HepG2 (cell line): ENCODE measurements around the gene CES5A.

Experiments used
- FOXM1 ChIP-seq: sonication (generic); formaldehyde crosslinking; IDR thresholded peaks from 2 replicates; pipeline ENCODE4 v1.5.0; 2020; ENCODE audit warnings: missing genetic modification reagents
- NPAS2 ChIP-seq: sonication (generic); formaldehyde crosslinking; IDR thresholded peaks from 2 replicates; pipeline ENCODE4 v1.8.0; 2022; ENCODE audit warnings: mild to moderate bottlenecking, missing genetic modification reagents, borderline replicate concordance
- RAD51 ChIP-seq: fragments of 450-650 bp; IDR thresholded peaks from 2 replicates; pipeline ENCODE4 v1.6.1; 2016; ENCODE audit warnings: borderline replicate concordance
- STAG1 ChIP-seq: sonication (generic); formaldehyde crosslinking; IDR thresholded peaks from 2 replicates; pipeline ENCODE4 v1.4.0; 2020; ENCODE audit warnings: missing genetic modification reagents
- ZNF292 ChIP-seq: sonication (generic); formaldehyde crosslinking; IDR thresholded peaks from 2 replicates; pipeline ENCODE4 v1.8.1; 2022; ENCODE audit warnings: mild to moderate bottlenecking, low read depth, missing genetic modification reagents, borderline replicate concordance
- ZNF7 ChIP-seq: IDR thresholded peaks from 2 replicates; pipeline ENCODE4 v1.6.1; 2016; ENCODE audit warnings: missing biosample characterization, missing genetic modification reagents
- TF ChIP-seq, protein P1 (sequence below), 2 experiments: IDR thresholded peaks; 2 replicates each; pipeline ENCODE4 v1.6.1; 2011 to 2012; ENCODE audit warnings: low read length in 2 of 2, borderline replicate concordance in 1 of 2, low read depth in 1 of 2, mild to moderate bottlenecking in 1 of 2, moderate library complexity in 1 of 2
- TF ChIP-seq, protein P2 (sequence below): sonication (generic); formaldehyde crosslinking; IDR thresholded peaks from 2 replicates; pipeline ENCODE4 v1.4.0; 2020; ENCODE audit warnings: missing genetic modification reagents

DNA sequence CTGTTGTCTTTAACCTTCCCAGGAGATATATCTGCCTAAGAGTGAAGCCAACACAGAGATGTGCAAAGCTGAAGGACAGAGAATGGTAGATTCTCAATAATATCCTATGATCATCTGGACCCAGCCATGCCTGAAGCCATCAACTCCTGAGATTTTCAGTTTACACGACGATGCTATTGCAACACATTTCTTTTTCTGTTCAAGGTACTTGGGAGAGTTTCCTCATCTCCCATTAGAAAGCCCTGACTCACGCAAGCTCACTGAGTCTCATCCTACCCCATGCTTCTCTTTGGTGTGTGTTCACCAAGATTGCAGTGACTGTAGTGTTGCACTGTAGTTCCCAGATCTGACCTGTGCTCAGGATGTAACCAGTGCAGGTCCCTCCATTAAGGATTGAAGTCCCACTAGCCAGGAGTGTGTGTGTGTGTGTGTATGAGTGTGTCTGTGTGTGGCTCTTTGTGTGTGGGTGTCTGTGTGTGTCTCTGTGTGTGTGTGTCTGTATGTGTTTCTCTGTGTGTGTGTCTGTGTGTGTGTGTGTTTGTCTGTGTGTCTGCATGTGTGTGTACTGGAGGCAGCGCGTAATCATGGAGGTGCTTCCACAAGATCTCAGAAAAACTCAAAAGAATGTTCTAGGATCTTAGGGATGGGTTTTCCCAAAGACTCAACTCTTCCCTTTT is 57.8 kb downstream of the CES5A start:
- TF ChIP-seq STAG1 (CRISPR knock-in tag): no peak
- TF ChIP-seq FOXM1 (CRISPR knock-in tag): no peak
- TF ChIP-seq, protein P1, sequence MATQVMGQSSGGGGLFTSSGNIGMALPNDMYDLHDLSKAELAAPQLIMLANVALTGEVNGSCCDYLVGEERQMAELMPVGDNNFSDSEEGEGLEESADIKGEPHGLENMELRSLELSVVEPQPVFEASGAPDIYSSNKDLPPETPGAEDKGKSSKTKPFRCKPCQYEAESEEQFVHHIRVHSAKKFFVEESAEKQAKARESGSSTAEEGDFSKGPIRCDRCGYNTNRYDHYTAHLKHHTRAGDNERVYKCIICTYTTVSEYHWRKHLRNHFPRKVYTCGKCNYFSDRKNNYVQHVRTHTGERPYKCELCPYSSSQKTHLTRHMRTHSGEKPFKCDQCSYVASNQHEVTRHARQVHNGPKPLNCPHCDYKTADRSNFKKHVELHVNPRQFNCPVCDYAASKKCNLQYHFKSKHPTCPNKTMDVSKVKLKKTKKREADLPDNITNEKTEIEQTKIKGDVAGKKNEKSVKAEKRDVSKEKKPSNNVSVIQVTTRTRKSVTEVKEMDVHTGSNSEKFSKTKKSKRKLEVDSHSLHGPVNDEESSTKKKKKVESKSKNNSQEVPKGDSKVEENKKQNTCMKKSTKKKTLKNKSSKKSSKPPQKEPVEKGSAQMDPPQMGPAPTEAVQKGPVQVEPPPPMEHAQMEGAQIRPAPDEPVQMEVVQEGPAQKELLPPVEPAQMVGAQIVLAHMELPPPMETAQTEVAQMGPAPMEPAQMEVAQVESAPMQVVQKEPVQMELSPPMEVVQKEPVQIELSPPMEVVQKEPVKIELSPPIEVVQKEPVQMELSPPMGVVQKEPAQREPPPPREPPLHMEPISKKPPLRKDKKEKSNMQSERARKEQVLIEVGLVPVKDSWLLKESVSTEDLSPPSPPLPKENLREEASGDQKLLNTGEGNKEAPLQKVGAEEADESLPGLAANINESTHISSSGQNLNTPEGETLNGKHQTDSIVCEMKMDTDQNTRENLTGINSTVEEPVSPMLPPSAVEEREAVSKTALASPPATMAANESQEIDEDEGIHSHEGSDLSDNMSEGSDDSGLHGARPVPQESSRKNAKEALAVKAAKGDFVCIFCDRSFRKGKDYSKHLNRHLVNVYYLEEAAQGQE (IDR thresholded peaks at IDR 0.05; ENCODE audit: borderline replicate concordance in 1 of 2, low read depth in 1 of 2, low read length in 2 of 2): no peak
- no peak for TF ChIP-seq ZNF7 (CRISPR knock-in tag)
- TF ChIP-seq ZNF292: no peak
- TF ChIP-seq, protein P2, sequence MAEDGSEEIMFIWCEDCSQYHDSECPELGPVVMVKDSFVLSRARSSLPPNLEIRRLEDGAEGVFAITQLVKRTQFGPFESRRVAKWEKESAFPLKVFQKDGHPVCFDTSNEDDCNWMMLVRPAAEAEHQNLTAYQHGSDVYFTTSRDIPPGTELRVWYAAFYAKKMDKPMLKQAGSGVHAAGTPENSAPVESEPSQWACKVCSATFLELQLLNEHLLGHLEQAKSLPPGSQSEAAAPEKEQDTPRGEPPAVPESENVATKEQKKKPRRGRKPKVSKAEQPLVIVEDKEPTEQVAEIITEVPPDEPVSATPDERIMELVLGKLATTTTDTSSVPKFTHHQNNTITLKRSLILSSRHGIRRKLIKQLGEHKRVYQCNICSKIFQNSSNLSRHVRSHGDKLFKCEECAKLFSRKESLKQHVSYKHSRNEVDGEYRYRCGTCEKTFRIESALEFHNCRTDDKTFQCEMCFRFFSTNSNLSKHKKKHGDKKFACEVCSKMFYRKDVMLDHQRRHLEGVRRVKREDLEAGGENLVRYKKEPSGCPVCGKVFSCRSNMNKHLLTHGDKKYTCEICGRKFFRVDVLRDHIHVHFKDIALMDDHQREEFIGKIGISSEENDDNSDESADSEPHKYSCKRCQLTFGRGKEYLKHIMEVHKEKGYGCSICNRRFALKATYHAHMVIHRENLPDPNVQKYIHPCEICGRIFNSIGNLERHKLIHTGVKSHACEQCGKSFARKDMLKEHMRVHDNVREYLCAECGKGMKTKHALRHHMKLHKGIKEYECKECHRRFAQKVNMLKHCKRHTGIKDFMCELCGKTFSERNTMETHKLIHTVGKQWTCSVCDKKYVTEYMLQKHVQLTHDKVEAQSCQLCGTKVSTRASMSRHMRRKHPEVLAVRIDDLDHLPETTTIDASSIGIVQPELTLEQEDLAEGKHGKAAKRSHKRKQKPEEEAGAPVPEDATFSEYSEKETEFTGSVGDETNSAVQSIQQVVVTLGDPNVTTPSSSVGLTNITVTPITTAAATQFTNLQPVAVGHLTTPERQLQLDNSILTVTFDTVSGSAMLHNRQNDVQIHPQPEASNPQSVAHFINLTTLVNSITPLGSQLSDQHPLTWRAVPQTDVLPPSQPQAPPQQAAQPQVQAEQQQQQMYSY (CRISPR knock-in tag): no peak
- no peak for TF ChIP-seq NPAS2 (CRISPR knock-in tag)
- TF ChIP-seq RAD51: no peak
